ENCODE data around the gene C13orf42. TPM values are rescaled to one million over a fixed set of nuclear protein-coding genes. Genes with fewer than 3 reads are reported as not detected.

The C13orf42 gene
- total RNA-seq: not detected

- Histone ChIP-seq H3K9me3 (no peaks in the 10 kb centered on the region), H3K4me3 (no peak within 1 kb of the TSS), H3K4me1 (no peaks in the 10 kb centered on the region), H3K36me3 (no peaks in the 10 kb centered on the region), H3K27ac (no peak within 1 kb of the TSS), H3K27me3 (no peaks in the 10 kb centered on the region)
- intact Hi-C loops (cut with DNase I; ENCODE audit: low total_unique reads): no loop called here
- TF ChIP-seq, protein P1, sequence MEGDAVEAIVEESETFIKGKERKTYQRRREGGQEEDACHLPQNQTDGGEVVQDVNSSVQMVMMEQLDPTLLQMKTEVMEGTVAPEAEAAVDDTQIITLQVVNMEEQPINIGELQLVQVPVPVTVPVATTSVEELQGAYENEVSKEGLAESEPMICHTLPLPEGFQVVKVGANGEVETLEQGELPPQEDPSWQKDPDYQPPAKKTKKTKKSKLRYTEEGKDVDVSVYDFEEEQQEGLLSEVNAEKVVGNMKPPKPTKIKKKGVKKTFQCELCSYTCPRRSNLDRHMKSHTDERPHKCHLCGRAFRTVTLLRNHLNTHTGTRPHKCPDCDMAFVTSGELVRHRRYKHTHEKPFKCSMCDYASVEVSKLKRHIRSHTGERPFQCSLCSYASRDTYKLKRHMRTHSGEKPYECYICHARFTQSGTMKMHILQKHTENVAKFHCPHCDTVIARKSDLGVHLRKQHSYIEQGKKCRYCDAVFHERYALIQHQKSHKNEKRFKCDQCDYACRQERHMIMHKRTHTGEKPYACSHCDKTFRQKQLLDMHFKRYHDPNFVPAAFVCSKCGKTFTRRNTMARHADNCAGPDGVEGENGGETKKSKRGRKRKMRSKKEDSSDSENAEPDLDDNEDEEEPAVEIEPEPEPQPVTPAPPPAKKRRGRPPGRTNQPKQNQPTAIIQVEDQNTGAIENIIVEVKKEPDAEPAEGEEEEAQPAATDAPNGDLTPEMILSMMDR (IDR thresholded peaks at IDR 0.05): no peak
- TF ChIP-seq POLR2A (IDR thresholded peaks at IDR 0.05): no peak
- no peak for DNase-seq
Measured at GRCh38 chr13:51111174-51111573, at the start of gene C13orf42. C13orf42 (minus strand) TSS chr13:51111274; CDS start chr13:51111209, 65 bp downstream.

GRCh38 chr13:51158880-51159518 is 47.9 kb upstream of the C13orf42 start:
- no peak overlapping the region for H3K27ac ChIP-seq
- H3K4me3 ChIP-seq: no peak overlapping the region
- H3K27me3 ChIP-seq: no peaks in the 10 kb centered on the region
- no peak for DNase-seq
- H3K9me3 ChIP-seq: no peaks in the 10 kb centered on the region
- intact Hi-C loops (cut with DNase I; ENCODE audit: low total_unique reads): no loop called here
- H3K36me3 ChIP-seq: no peaks in the 10 kb centered on the region
- H3K4me1 ChIP-seq: no peaks in the 10 kb centered on the region
- TF ChIP-seq POLR2A (IDR thresholded peaks at IDR 0.05): no peak
- TF ChIP-seq, protein P1 (IDR thresholded peaks at IDR 0.05): no peak

DNA sequence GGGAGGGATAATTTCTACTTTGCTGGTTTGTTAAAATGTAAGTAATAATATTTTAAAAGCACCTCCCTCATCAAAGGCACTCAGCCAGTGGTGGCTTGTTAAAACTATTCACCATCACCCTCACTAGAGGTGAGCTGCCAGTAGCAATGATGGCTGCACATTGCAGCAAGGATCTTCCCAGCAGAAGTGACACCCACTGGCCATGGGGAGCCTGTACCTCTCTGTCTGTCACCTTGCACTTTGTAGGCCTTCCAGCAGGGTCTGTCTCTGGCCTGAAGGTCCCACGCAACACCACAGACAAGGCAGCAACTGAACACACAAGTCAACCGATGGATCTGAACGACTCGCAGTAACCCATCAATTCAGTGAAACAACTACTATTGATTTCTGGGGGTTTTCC is 47.3 kb upstream of the C13orf42 start:
- Histone ChIP-seq H3K36me3 (no peaks in the 10 kb centered on the region), H3K4me1 (no peaks in the 10 kb centered on the region), H3K27ac (no peak overlapping the region), H3K9me3 (no peaks in the 10 kb centered on the region), H3K4me3 (no peak overlapping the region), H3K27me3 (no peaks in the 10 kb centered on the region)
- TF ChIP-seq, protein P1 (IDR thresholded peaks at IDR 0.05): no peak
- TF ChIP-seq POLR2A (IDR thresholded peaks at IDR 0.05): no peak
- intact Hi-C loops (cut with DNase I; ENCODE audit: low total_unique reads): no loop called here
- no peak for DNase-seq

DNA sequence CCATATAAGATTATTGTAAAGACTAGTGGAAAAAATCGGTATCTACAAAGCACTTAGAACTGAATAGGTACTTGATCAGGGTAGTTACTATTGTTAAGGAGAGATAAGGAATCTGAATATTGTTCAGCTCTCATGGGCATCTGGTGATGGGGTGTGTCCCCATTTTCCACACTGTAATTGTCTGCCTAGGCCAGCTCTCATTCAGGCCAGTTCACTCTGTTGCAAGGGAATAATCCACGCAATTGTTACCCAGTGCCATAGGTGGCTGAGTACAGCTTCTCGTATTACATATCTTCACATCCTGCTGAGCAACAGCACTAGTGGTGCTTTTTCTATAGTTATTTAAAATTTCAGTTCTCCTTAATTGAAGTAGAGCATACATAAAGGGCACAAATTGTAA is 45.6 kb upstream of the C13orf42 start:
- Histone ChIP-seq H3K27me3 (no peaks in the 10 kb centered on the region), H3K27ac (no peak overlapping the region), H3K9me3 (no peaks in the 10 kb centered on the region), H3K36me3 (no peaks in the 10 kb centered on the region), H3K4me1 (no peaks in the 10 kb centered on the region), H3K4me3 (no peak overlapping the region)
- TF ChIP-seq, protein P1 (IDR thresholded peaks at IDR 0.05): no peak
- TF ChIP-seq POLR2A (IDR thresholded peaks at IDR 0.05): no peak
- intact Hi-C loops (cut with DNase I; ENCODE audit: low total_unique reads): no loop called here
- DNase-seq: no peak

- intact Hi-C loops (cut with DNase I; ENCODE audit: low total_unique reads): no loop called here
- Histone ChIP-seq H3K36me3 (no peaks in the 10 kb centered on the region), H3K27ac (no peak overlapping the region), H3K9me3 (no peaks in the 10 kb centered on the region), H3K4me3 (no peak overlapping the region), H3K4me1 (no peaks in the 10 kb centered on the region), H3K27me3 (no peaks in the 10 kb centered on the region)
- no peak for DNase-seq
- TF ChIP-seq POLR2A (IDR thresholded peaks at IDR 0.05): no peak
- TF ChIP-seq, protein P1 (IDR thresholded peaks at IDR 0.05): no peak
Measured at GRCh38 chr13:51155776-51156515, 44.9 kb upstream of the C13orf42 start.
